HUES48 (cell line): ENCODE data around the gene CAMSAP1.
"Not testable (repeated sequence)": the region's sequence is repeated elsewhere in the genome, so short reads cannot be mapped to it uniquely, and the experiment has no call there.

Experiments used
- H3K27ac ChIP-seq: one replicate; pipeline ENCODE4 v1.7.0; 2013; ENCODE audit warnings: low read depth, low read length, inconsistent platforms
- H3K27me3 ChIP-seq: 2 replicates; pipeline ENCODE4 v1.6.1; 2013; ENCODE audit warnings: mild to moderate bottlenecking, low read length; ENCODE audit not compliant: control insufficient read depth, insufficient read depth
- H3K36me3 ChIP-seq: 2 replicates; pipeline ENCODE4 v1.6.1; 2013; ENCODE audit warnings: low read length; ENCODE audit not compliant: control insufficient read depth, insufficient read depth
- H3K4me1 ChIP-seq: 2 replicates; pipeline ENCODE4 v1.6.1; 2013; ENCODE audit warnings: mild to moderate bottlenecking, low read length; ENCODE audit not compliant: control insufficient read depth, insufficient read depth
- H3K4me3 ChIP-seq: 2 replicates; pipeline ENCODE4 v1.5.1; 2013; ENCODE audit warnings: mild to moderate bottlenecking, low read depth, low read length
- H3K9ac ChIP-seq: 2 replicates; pipeline ENCODE4 v1.6.1; 2013; ENCODE audit warnings: mild to moderate bottlenecking, low read depth, low read length, moderate library complexity
- H3K9me3 ChIP-seq: 2 replicates; pipeline ENCODE4 v1.6.1; 2013; ENCODE audit warnings: low read length; ENCODE audit not compliant: control insufficient read depth, insufficient read depth

CAMSAP1 gene

GRCh38 chr9:135948968-135949367, 41.6 kb upstream of the CAMSAP1 start:
- H3K4me1 ChIP-seq = no peaks in the 10 kb centered on the region
- H3K9ac ChIP-seq = no peak overlapping the region
- H3K36me3 ChIP-seq = peaks cover 62% of the 10 kb centered on the region

GRCh38 chr9:135948446-135948845, 41.1 kb upstream of the CAMSAP1 start:
- Histone ChIP-seq H3K27ac (no peak overlapping the region), H3K36me3 (peaks cover 64% of the 10 kb centered on the region), H3K4me3 (no peak overlapping the region)

More at GRCh38 chr9:135948968-135949367, 41.6 kb upstream of the CAMSAP1 start:
- Histone ChIP-seq H3K9me3 (no peaks in the 10 kb centered on the region), H3K27me3 (no peaks in the 10 kb centered on the region), H3K4me3 (no peak overlapping the region), H3K27ac (no peak overlapping the region)

DNA sequence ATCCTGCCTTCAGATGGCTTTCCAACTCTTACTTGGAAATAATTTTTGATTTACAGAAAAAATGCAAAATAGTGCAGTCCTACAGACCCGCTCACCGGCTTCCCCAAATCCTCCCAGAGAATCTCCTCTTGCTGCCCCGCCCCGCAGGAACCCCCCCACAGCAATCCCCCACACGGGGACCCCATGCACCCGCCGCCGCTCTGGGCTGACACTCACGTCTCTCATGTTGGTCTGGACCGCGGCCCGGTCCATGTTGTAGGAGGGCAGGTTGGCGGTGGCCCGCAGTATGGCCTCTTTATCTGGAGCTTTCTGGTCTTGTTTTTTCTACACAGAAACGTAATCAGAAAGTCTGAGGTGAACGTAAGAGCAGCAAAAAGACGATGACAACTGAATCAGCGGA, 40.2 kb upstream of the CAMSAP1 start:
- no peaks in the 10 kb centered on the region for H3K4me1 ChIP-seq
- peaks cover 61% of the 10 kb centered on the region for H3K36me3 ChIP-seq
- no peak overlapping the region for H3K4me3 ChIP-seq
- H3K27me3 ChIP-seq = no peaks in the 10 kb centered on the region
- H3K9ac ChIP-seq = no peak overlapping the region
- no peaks in the 10 kb centered on the region for H3K9me3 ChIP-seq
- no peak overlapping the region for H3K27ac ChIP-seq

More at GRCh38 chr9:135948446-135948845, 41.1 kb upstream of the CAMSAP1 start:
- Histone ChIP-seq H3K27me3 (no peaks in the 10 kb centered on the region), H3K9ac (no peak overlapping the region), H3K9me3 (no peaks in the 10 kb centered on the region), H3K4me1 (no peaks in the 10 kb centered on the region)

- peaks cover 56% of the 10 kb centered on the region for H3K36me3 ChIP-seq
- H3K27ac ChIP-seq, H3K27me3 ChIP-seq, H3K4me3 ChIP-seq, H3K9me3 ChIP-seq, H3K9ac ChIP-seq, H3K4me1 ChIP-seq: not testable (repeated sequence)
Observed at GRCh38 chr9:135947105-135947504, 39.8 kb upstream of the CAMSAP1 start.

- H3K36me3 ChIP-seq = peaks cover 58% of the 10 kb centered on the region
- no peaks in the 10 kb centered on the region for H3K27me3 ChIP-seq
- no peaks in the 10 kb centered on the region for H3K9me3 ChIP-seq
- H3K27ac ChIP-seq = no peak overlapping the region
- no peak overlapping the region for H3K4me3 ChIP-seq
- H3K4me1 ChIP-seq = no peaks in the 10 kb centered on the region
- no peak overlapping the region for H3K9ac ChIP-seq
Observed at GRCh38 chr9:135946392-135946994, 39.1 kb upstream of the CAMSAP1 start.

DNA sequence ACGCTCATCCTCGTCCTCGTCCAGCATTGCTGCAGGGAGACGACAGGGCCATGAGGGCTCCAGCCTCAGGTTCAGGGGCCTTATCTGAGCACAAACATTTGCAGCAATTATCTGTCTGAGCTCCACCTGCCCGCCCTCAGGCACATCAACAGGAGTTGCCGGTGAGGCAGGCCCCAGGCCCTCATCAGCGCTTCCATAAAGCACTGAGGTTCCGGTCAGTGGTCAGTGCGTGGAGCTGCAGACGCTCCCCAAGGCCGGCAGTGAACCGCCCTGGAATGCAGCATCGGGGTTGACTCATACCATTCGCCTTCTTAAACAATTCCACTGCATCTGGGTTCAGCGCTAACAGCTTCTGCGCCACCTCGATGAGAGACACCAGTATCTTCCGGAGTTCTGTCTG, 38.6 kb upstream of the CAMSAP1 start:
- Histone ChIP-seq H3K27me3 (no peaks in the 10 kb centered on the region), H3K27ac (no peak overlapping the region), H3K9me3 (no peaks in the 10 kb centered on the region), H3K9ac (no peak overlapping the region), H3K36me3 (peaks cover 58% of the 10 kb centered on the region), H3K4me1 (no peaks in the 10 kb centered on the region), H3K4me3 (no peak overlapping the region)

DNA sequence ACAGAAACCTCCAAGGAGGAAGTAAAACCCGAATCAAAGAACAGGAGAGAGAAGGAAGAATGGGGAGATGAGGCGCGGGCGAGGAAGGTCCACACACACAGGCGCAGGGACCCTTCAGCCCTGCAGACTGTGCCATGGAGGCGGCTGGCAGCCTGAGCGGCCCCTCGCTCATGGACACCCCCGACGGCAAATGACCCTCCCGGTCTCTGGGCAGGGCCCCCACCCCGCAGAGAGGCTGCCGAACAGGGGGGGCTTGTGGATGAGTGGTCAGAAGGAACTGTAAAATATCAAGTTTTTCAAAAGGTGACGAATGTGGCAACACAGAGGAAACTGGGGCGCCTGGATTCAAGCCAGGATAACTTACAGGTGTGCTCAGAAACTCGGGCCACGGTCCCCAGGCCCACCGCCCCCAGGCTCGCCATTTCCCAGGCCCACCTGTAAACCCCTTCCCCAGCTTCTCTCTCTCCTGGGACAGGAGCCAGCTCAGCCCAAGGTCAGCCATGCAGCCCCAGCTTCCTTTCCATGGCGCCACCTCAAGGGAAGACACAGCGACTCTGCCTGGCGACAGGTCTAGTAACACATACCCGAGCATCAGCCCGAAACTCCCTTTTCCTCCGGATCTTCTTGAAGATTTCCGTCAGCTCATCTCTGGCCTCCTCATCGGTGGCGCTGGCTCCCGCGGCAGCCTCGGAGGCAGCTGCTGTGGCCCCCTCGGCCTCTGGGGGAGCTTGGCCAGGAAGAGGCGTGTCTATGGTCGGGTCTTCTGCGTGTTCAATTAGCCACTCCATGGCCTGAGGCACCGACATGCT, 37.3 kb upstream of the CAMSAP1 start:
- H3K4me1 ChIP-seq = no peaks in the 10 kb centered on the region
- H3K36me3 ChIP-seq = peaks cover 57% of the 10 kb centered on the region
- H3K9ac ChIP-seq = no peak overlapping the region
- no peaks in the 10 kb centered on the region for H3K9me3 ChIP-seq
- H3K27me3 ChIP-seq = no peaks in the 10 kb centered on the region
- no peak overlapping the region for H3K4me3 ChIP-seq
- no peak overlapping the region for H3K27ac ChIP-seq

DNA sequence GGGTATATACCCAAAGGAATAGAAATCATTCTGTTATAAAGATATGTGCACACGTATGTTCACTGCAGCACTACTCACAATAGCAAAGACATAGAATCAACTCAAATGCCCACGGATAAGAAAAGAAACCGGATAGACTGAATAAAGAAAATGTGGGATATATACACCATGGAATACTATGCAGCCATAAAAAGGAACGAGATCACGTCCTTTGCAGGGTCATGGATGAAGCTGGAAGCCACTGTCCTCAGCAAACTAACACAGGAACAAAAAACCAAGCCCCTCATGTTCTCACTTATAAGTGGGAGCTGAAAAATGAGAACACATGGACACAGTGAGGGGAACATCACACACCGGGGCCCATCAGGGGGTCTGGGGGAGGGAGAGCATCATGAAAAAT, 36.3 kb upstream of the CAMSAP1 start:
- H3K36me3 ChIP-seq = peaks cover 62% of the 10 kb centered on the region
- not testable (repeated sequence) for H3K4me1 ChIP-seq, H3K9ac ChIP-seq, H3K27ac ChIP-seq, H3K27me3 ChIP-seq, H3K9me3 ChIP-seq, H3K4me3 ChIP-seq

DNA sequence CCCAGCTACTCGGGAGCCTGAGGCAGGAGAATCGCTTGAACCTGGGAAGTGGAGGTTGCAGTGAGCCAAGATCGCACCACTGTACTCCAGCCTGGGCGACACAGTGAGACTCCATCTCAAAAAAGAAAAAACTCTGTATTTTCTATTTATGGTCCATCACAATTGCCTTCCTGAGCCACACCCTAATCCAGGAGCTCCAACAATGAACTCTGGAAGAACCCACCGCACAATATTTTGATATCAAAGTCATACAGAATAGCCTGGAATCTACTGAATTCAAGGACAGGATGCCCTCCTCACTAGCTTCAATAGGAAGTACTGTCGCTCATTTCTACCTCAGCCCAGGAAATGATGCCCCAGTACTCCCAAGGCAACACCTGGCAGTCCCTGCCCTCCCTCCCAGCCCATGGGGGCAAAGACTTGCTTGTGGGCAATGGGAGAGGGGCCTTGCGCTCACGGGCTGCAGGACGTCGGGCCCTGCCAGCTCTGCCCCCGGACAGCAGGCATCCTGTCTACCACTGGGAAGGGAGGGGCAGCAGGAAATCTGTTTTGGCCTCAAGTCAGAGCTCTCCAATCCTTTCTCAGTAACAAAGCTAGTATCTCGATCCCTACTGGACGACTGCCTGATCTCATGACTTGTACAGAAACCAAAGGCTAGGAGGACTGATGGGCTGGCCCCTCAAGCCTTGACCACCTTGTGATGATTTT, 34.1 kb upstream of the CAMSAP1 start:
- Histone ChIP-seq H3K27ac (no peak overlapping the region), H3K9me3 (peaks cover 6% of the 10 kb centered on the region; the same call in 1 of the 2 replicates), H3K36me3 (peaks cover 68% of the 10 kb centered on the region), H3K27me3 (no peaks in the 10 kb centered on the region), H3K4me1 (no peaks in the 10 kb centered on the region), H3K4me3 (no peak overlapping the region), H3K9ac (no peak overlapping the region)

DNA sequence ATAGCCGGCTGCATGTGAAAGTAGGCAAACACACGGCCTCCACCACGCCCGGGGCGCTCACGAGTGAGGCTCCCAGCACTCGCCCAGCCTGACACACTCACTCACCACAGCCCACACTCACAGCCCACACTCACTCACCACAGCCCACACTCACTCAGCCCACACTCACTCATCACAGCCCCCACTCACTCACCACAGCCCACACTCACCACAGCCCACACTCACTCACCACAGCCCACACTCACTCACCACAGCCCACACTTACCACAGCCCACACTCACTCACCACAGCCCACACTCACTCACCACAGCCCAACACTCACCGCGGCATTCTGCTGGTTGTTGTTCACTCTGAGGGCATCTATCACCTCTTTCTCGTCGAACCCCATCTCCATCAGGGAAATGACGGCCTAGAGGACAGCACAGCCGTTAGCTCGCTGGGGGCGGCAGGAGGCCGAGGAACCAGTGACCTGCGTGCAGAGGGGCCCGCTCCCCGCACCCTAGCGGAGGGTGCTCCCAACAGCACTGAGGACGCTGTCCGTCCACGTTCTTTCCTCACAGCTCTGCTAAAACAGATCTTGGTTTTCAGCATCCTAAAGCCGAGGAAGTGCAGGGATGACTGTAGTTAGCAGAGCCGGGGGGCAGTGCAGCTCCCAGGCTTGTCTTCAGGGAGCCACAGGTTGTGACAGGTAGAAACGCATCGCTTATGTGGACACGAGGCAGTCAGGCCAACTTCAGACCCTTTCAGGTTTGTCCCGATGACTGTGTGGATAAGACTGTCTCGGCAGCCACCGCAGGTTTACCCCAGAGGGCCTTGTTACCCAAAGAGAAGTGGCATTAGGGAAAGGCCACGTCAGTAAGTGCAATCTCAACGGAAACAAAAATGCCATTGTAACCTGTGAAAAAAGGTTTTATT, 32.3 kb upstream of the CAMSAP1 start:
- peaks cover 11% of the 10 kb centered on the region; the same call in 1 of the 2 replicates for H3K9me3 ChIP-seq
- H3K9ac ChIP-seq = no peak overlapping the region
- peaks cover 65% of the 10 kb centered on the region for H3K36me3 ChIP-seq
- no peaks in the 10 kb centered on the region for H3K27me3 ChIP-seq
- no peak overlapping the region for H3K4me3 ChIP-seq
- H3K4me1 ChIP-seq = no peaks in the 10 kb centered on the region
- H3K27ac ChIP-seq = no peak overlapping the region
